KOPT-K1 (cell line): ENCODE measurements around the gene PODNL1.

Experiments used
- H3K27ac ChIP-seq: fragments of 200-600 bp; sonication (generic); 2 replicates; pipeline ENCODE4 v1.5.1; 2016; ENCODE audit warnings: antibody characterized with exemption, mild to moderate bottlenecking, low read depth, low read length; ENCODE audit not compliant: poor library complexity, severe bottlenecking
- H3K36me3 ChIP-seq: fragments of 200-600 bp; sonication (generic); 2 replicates; pipeline ENCODE4 v1.5.1; 2017; ENCODE audit warnings: antibody characterized with exemption, mild to moderate bottlenecking, low read length, moderate library complexity; ENCODE audit not compliant: insufficient read depth
- H3K9me3 ChIP-seq: fragments of 200-600 bp; sonication (generic); 2 replicates; pipeline ENCODE4 v1.5.1; 2017; ENCODE audit warnings: antibody characterized with exemption, low read length, mild to moderate bottlenecking; ENCODE audit not compliant: insufficient read depth, poor library complexity, severe bottlenecking

The PODNL1 gene

DNA sequence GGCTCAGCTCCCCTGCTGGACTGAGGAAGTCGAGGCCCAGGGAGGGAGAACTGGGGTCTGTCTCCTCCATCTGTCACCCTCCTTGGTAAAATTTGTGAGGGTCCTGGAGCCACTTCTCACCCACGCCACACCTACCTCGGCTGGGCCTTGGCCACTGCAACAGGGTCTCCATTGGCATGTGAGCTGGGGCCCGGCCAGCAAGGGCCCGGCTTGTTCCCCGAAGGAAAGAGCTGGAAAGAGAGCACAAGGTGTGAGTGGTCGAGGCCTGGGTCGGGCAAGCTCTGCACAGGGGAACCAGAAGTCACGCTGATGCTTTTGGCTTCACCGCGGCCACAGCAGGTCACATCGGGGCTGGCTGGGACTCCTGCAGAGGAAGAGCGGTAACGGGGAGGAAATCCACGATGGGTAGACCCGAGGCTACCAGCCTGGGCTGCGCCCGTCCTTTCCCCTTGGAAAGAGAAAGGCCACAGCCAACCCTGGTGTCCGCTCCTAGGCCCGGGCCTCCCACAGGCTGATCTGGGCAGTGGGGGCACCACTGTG lies 52.3 kb downstream of the PODNL1 start:
- Histone ChIP-seq H3K36me3 (no peaks in the 10 kb centered on the region), H3K27ac (no peak overlapping the region), H3K9me3 (no peaks in the 10 kb centered on the region)

DNA sequence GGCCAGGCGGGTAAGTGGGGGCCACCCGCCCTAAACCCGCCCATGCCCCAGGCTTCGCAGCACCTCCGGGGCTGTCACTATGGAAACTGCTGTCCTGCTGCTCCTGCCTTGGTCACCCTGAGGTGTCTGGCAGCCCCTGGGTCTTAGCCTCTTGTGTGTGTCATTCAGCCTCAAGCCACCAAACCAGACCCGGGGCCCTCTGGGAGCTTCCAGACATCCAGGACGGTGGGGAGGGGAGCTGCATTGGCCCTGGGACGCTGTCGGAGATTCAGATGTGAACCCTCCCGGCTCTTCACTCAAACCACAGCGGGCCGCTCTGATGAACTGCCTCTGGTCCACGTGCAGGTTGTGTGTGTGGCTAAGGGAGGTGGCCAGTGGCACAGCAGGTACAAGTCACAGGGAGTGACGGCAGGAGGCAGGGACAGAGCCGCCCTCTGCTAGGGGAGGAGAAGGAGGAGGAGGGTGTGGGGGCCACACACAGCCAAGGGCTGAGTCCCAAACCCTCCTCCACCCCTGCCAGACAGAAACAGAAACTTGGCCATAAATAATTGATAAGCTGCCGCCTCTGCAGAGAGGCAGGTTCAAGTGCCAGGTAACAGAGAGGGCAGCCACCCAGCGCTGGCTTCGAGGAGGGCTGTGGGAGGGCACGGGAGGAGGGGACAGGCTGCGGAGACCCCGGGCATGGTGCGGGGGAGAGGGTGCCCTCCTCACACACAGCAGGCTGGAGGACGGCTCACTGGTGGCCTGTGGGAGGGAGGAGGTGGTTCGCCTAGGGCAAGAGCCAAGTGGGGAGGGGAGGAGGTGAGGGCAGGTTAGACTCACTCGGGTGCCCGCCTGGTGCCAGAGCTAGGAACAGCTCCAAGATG lies 53.3 kb downstream of the PODNL1 start:
- Histone ChIP-seq H3K9me3 (no peaks in the 10 kb centered on the region), H3K36me3 (no peaks in the 10 kb centered on the region), H3K27ac (no peak overlapping the region)

DNA sequence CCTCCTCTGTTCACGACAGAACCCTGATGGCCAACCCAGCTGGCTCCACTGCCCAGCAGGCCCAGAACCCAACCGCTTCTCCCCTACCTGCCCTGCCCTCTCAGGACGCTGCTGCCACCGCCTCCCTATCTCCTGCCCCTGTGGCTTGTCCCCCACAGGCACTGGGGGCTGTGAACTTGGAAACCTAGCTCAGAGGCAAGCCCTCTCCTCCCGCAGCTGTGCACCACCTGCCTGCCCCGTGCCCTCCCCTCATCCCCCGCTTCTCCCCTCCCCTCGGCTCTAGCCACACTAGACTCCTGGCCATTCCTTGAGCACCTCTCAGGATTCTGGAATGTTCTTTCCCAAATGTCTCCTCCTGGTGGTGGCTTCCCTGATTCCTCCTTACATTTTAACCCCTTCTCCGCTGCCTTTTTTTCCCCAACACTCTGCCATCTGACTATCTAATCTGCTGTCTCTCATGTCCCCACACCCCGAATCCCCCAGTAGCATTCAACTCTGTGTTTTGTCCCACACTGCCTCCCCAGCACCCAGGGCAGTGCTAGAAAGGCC lies 54.6 kb downstream of the PODNL1 start:
- Histone ChIP-seq H3K27ac (peak overlapping the region; percentile 49), H3K36me3 (no peaks in the 10 kb centered on the region), H3K9me3 (no peaks in the 10 kb centered on the region)

DNA sequence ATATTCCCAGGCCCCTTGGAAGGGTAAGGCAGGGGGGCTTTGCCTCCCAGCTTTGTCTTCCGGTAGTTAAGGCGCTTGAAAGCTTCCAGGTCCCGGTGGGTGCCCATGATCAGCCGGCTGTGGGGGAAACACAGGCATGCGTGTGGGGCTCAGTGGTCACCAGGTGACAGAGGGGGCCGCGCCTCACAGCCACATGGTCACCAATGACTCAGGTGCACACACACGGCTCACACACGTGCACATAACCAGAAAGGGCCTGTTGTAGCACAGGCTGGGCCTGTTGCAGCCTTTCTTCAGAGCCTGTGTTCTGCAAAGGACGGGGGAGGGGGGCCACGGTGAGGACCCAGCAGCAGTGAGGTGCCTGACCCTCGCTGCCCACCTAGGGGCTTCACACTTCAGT lies 55.4 kb downstream of the PODNL1 start:
- peak overlapping the region; percentile 49 for H3K27ac ChIP-seq
- no peaks in the 10 kb centered on the region for H3K36me3 ChIP-seq
- H3K9me3 ChIP-seq = no peaks in the 10 kb centered on the region

DNA sequence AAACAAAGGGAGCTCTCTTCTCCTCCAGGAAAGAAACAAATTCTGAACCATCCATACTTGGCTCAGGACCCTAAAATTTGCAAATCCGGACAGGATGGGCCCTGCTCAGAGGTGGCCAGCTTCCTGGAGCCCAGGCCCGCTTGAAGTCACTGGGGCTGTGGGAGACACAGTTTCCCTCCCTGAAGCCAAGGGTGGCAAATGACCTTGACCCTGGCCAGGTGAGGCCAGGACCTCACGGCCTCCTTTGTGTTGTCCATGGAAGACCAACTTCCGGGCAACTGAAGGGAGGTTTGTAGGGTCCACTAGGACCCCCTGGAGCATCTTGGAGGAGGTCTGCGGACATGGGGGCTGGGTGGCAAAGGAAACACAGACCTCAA lies 55.8 kb downstream of the PODNL1 start:
- Histone ChIP-seq H3K36me3 (no peaks in the 10 kb centered on the region), H3K27ac (peak overlapping the region; percentile 49), H3K9me3 (no peaks in the 10 kb centered on the region)

DNA sequence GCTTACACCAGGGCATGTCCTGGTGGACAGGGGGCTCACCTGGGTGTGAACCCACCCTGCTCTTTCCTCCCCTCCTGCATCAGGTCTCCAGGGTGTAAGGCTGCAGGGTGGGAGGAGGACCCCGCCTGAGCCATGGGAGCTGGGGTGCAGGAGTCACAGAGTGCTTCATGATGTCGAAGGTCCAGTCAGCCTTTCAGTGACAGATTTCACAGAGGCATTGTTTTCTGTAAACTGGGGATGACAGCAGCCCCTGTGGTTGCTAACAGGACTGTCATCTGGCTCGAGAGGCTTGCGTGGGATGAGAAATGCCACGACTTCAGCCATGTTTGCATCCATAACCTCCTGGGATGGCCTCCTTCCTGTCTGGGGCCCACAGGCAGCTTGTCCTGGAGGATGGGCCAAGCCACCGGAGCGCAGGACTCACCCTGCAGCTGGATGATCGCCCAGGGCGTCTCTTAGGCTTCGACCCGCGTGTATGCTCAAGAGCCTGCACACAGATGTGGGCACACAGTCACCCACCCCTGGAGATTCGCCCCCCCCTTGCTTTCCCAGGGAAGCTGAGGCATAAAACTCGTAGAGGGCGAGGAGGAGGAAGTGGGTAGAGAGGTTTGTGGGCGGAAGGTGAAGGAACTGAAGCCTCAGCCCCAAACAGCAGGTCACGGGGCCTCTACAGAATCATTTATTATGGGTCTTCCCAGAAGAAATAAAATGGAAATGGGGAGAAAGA lies 56.4 kb downstream of the PODNL1 start:
- Histone ChIP-seq H3K27ac (peak overlapping the region; percentile 49), H3K9me3 (no peaks in the 10 kb centered on the region)

DNA sequence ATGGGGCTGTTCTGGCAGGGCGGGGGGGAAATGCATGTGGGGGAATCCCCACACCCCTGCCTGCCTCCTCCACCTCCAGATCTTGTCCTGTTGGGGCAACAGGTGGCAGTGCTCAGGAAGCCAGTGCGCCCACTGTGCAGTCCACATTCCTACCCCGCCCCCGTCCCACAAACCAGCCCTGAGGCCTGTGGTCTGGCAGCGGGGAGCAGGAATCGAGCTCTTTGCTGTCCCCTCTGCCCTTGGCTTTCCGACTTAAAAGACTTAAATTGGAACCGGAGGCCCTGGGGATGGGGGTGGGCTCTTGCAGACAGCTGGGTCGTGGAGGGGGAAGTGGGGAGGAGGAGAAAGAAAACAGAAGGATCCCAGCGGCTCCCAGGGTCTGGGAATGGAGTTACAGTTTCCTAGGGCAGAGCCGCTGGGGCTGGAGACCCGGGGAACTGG lies 56.9 kb downstream of the PODNL1 start:
- peak overlapping the region; percentile 49 for H3K27ac ChIP-seq
- H3K36me3 ChIP-seq = no peaks in the 10 kb centered on the region

More for the DNA sequence above, 56.4 kb downstream of the PODNL1 start:
- no peaks in the 10 kb centered on the region for H3K36me3 ChIP-seq

More for the DNA sequence above, 56.9 kb downstream of the PODNL1 start:
- no peaks in the 10 kb centered on the region for H3K9me3 ChIP-seq
